Thyroid gland (tissue), 4 donors: ENCODE results near the gene HTR3A.

Experiments used
- CTCF ChIP-seq, 6 experiments: fragments of 200-600 bp in 3 of 6; fragments of 450-650 bp in 3 of 6; sonication (generic) in 3 of 6; IDR thresholded peaks; one replicate each; pipeline ENCODE4 v1.5.1; 2016 to 2019; ENCODE audit warnings: antibody characterized with exemption in 6 of 6, mild to moderate bottlenecking in 2 of 6, inconsistent platforms in 1 of 6, moderate library complexity in 1 of 6
- POLR2A ChIP-seq, 2 donors: fragments of 450-650 bp; IDR thresholded peaks; one replicate each; pipeline ENCODE4 v1.6.1; 2017; ENCODE audit warnings: antibody characterized with exemption in 2 of 2, mild to moderate bottlenecking in 2 of 2, moderate library complexity in 1 of 2

- TF ChIP-seq POLR2A (IDR thresholded peaks at IDR 0.05) (no peak), CTCF (IDR thresholded peaks at IDR 0.05) (no peak)
These were observed 62.0 kb downstream of the HTR3A start for GRCh38 chr11:114036958-114037357.
